T-cell (primary cell): Measurements from ENCODE around the gene CEACAM20. TPM values are rescaled to one million over a fixed set of nuclear protein-coding genes. Genes with fewer than 3 reads are reported as not detected.
"Not testable (repeated sequence)": the region's sequence is repeated elsewhere in the genome, so short reads cannot be mapped to it uniquely, and the experiment has no call there.

Source experiments
- ATAC-seq, 4 experiments: fragments of 200-7000 bp in 3 of 4; fragments of 150-1000 bp in 1 of 4; cut with Tn5 transposase; replicated peaks in 1 of 4; 1 replicate in 3 of 4; 2 replicates in 1 of 4; pipeline ENCODE4 v1.10.0; 2021; ENCODE audit warnings: moderate library complexity in 3 of 4, mild to moderate bottlenecking in 2 of 4, moderate number of reproducible peaks in 1 of 4
- CTCF ChIA-PET, 2 donors: fragments of 300-600 bp; sonication (Branson Sonifier 250); formaldehyde crosslinking; loops; one replicate each; lab custom pipeline; 2022; ENCODE audit warnings: antibody characterized with exemption in 2 of 2; lab: Charles Lee
- POLR2A ChIA-PET, 2 donors: fragments of 300-600 bp; sonication (Branson Sonifier 250); formaldehyde crosslinking; loops; one replicate each; lab custom pipeline; 2022; ENCODE audit warnings: antibody characterized with exemption in 2 of 2; lab: Charles Lee
- DNase-seq, 35 experiments: peaks; one replicate each; pipeline versions ENCODE4 v3.0.0 to v3.0.0-alpha.2; 2013 to 2023
- H3K27ac ChIP-seq: one replicate; pipeline ENCODE4 v1.5.1; 2013; ENCODE audit warnings: low read length
- H3K27me3 ChIP-seq, 2 experiments: replicated peaks in 1 of 2; 1 replicate in 1 of 2; 2 replicates in 1 of 2; pipeline versions ENCODE4 v1.6.1 to v1.7.0; 2013; ENCODE audit warnings: low read length in 1 of 2, mixed read lengths in 1 of 2; ENCODE audit not compliant: control insufficient read depth in 2 of 2, insufficient read depth in 2 of 2; ENCODE audit errors: extremely low read depth in 1 of 2
- H3K36me3 ChIP-seq, 2 donors: 1 replicate in 1 of 2; 2 replicates in 1 of 2; pipeline versions ENCODE4 v1.6.1 to v1.7.0; 2013; ENCODE audit warnings: low read length in 1 of 2; ENCODE audit not compliant: control insufficient read depth in 2 of 2, insufficient read depth in 1 of 2; ENCODE audit errors: extremely low read depth in 1 of 2
- H3K4me1 ChIP-seq, 2 experiments: 1 replicate in 1 of 2; 2 replicates in 1 of 2; pipeline versions ENCODE4 v1.6.1 to v1.7.0; 2013; ENCODE audit warnings: low read length in 2 of 2, mixed read lengths in 1 of 2; ENCODE audit not compliant: insufficient read depth in 2 of 2, control insufficient read depth in 1 of 2; ENCODE audit errors: extremely low read depth in 1 of 2
- H3K4me3 ChIP-seq, 2 donors: 1 replicate in 1 of 2; 2 replicates in 1 of 2; pipeline versions ENCODE4 v1.5.1 to v1.7.0; 2013; ENCODE audit warnings: mild to moderate bottlenecking in 2 of 2, low read length in 1 of 2, moderate library complexity in 1 of 2; ENCODE audit not compliant: control insufficient read depth in 1 of 2; ENCODE audit errors: extremely low read depth in 1 of 2
- H3K9me3 ChIP-seq: 2 replicates; pipeline ENCODE4 v1.7.0; 2013
- H3K27ac Mint-ChIP-seq, 2 donors: one replicate each; pipeline ENCODE4 v1.8.0; 2020 to 2021; ENCODE audit warnings: mild to moderate bottlenecking in 2 of 2, mixed read lengths in 2 of 2
- H3K27me3 Mint-ChIP-seq, 2 donors: one replicate each; pipeline ENCODE4 v1.8.0; 2021 to 2022; ENCODE audit warnings: mixed read lengths in 2 of 2
- H3K36me3 Mint-ChIP-seq: one replicate; pipeline ENCODE4 v1.8.0; 2021; ENCODE audit warnings: mixed read lengths
- H3K4me1 Mint-ChIP-seq, 3 donors: one replicate each; pipeline ENCODE4 v1.8.0; 2020 to 2022; ENCODE audit warnings: mixed read lengths in 3 of 3, mild to moderate bottlenecking in 1 of 3
- H3K4me3 Mint-ChIP-seq, 3 donors: one replicate each; pipeline ENCODE4 v1.8.0; 2020 to 2022; ENCODE audit warnings: mild to moderate bottlenecking in 3 of 3, mixed read lengths in 3 of 3, moderate library complexity in 3 of 3
- H3K9me3 Mint-ChIP-seq, 3 donors: one replicate each; pipeline ENCODE4 v1.8.0; 2020 to 2022; ENCODE audit warnings: mixed read lengths in 3 of 3
- WGBS: methylation state at CpG from one replicate; pipeline ENCODE4 v1.1.5; 2013; ENCODE audit warnings: missing lambda C conversion rate; ENCODE audit not compliant: insufficient coverage; 5-methylcytosine and 5-hydroxymethylcytosine counted together
- total RNA-seq, 35 experiments: library from RNA in 6 of 35; stranded (reverse) in 6 of 35; fragments of 120-200 nt in 1 of 35; gene quantifications; one replicate each; pipeline versions ENCODE4 v1.2.1 to v1.2.4 and lab custom pipeline; 2013 to 2026

The CEACAM20 gene
- total RNA-seq, 5 donors from 2014 or later (not counting 1 experiment from before 2014, with no cell fraction given), result not detected

- ChIA-PET POLR2A (interaction anchor here in 1 of 2 donors (0.5 kb wide), 1 partner anchor 23 kb away, joined by 3 read pairs; the partner anchor contains the start of gene ZNF180), CTCF (no interaction called here)
- peak in 2 of 35 experiments; percentile 6 to 13 for DNase-seq
- no peaks in the 10 kb centered on the region for H3K27me3 Mint-ChIP-seq
- Histone ChIP-seq H3K4me1 (no peaks in the 10 kb centered on the region), H3K9me3 (peaks cover 67% of the 10 kb centered on the region), H3K27ac (no peak overlapping the region), H3K27me3 (no peaks in the 10 kb centered on the region), H3K36me3 (peaks cover 13 to 49% of the 10 kb centered on the region in 2 donors), H3K4me3 (peak overlapping the region in 1 of 2 donors; percentile 15)
- peak overlapping the region in 2 of 3 donors; percentile 21 to 37 for H3K4me3 Mint-ChIP-seq
- H3K36me3 Mint-ChIP-seq, result peaks cover 88% of the 10 kb centered on the region
- no peak for ATAC-seq
- peak overlapping the region in 1 of 2 donors; percentile 69 for H3K27ac Mint-ChIP-seq
- WGBS, result 92% methylated on average over 2 of the region's 7 CpGs
- peaks cover 16 to 79% (median 69%) of the 10 kb centered on the region in 3 donors for H3K9me3 Mint-ChIP-seq
- H3K4me1 Mint-ChIP-seq, result no peaks in the 10 kb centered on the region
Measured at GRCh38 chr19:44476559-44477408, 52.7 kb downstream of the CEACAM20 start.

- H3K27me3 ChIP-seq, POLR2A ChIA-PET, H3K36me3 ChIP-seq, H3K27ac ChIP-seq, H3K9me3 ChIP-seq, H3K27me3 Mint-ChIP-seq, H3K4me3 ChIP-seq, H3K4me1 Mint-ChIP-seq, H3K27ac Mint-ChIP-seq, DNase-seq, CTCF ChIA-PET, ATAC-seq, H3K4me1 ChIP-seq: not testable (repeated sequence)
- Mint-ChIP-seq H3K4me3 (peak overlapping the region in 1 of 3 donors; percentile 25), H3K36me3 (peaks cover 49% of the 10 kb centered on the region), H3K9me3 (peaks cover 36 to 84% (median 80%) of the 10 kb centered on the region in 3 donors)
- WGBS, result no CpG with 5 or more reads among the region's 5 CpGs
Measured at GRCh38 chr19:44468730-44469129, 60.7 kb downstream of the CEACAM20 start.

DNA sequence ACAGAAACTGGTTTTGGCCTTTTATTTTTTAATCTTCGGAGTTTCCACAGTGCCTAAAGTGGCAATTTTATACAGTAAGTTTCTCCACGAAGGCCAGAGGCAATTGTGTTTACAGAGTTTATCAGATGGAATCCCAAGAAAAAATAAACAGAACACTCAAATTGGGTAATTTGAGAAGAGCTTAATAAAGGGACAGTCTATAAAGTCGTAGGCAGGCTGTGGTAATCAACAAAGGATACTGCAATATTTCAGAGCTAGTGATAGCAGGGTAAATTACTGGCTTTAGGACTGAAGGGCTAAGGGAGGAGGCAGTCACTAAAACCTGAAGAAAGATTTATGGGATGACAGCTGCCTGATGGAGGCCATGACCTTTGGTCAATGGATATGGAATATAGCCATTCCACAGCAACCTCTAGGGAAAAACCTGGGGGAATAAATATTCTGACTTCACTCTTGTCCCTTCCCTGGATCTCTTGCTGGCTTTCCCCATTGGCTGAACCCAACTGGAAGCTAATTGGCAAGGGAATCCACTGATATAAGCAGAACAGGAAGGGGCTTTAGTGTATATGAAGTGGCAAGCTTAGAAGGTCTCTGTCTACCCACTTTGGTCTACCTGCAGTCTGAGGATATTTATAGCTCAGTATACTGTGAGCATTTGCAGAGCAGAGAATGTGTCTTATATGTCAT, 66.7 kb downstream of the CEACAM20 start:
- DNase-seq, CTCF ChIA-PET, H3K9me3 ChIP-seq, H3K27ac Mint-ChIP-seq, H3K4me1 Mint-ChIP-seq, H3K27me3 ChIP-seq, ATAC-seq, POLR2A ChIA-PET, H3K27ac ChIP-seq, H3K4me3 Mint-ChIP-seq, H3K36me3 ChIP-seq, H3K27me3 Mint-ChIP-seq, H3K4me1 ChIP-seq, H3K4me3 ChIP-seq: not testable (repeated sequence)
- no CpG with 5 or more reads among the region's 3 CpGs for WGBS
- Mint-ChIP-seq H3K36me3 (peaks cover 17% of the 10 kb centered on the region), H3K9me3 (peaks cover 27 to 67% (median 60%) of the 10 kb centered on the region in 3 donors)

Other genes starting within 250 kb of the CEACAM20 start
- gene ZNF235, start 224.7 kb downstream of the CEACAM20 start, total RNA-seq, result 10 to 100 TPM in 3 of 5 donors, 1 to 10 TPM in 2; 5.9 to 14.2 (median 11.4) TPM
- gene ZNF112, start 173.0 kb downstream of the CEACAM20 start, total RNA-seq, result under 1 TPM in 3 of 5 donors, not detected in 2; 0.12 to 0.51 (median 0.33) TPM
- gene ZNF285, start 128.1 kb downstream of the CEACAM20 start, total RNA-seq, result 1 to 10 TPM; 1.1 to 3.5 (median 1.7) TPM
- 1 to 10 TPM in 4 of 5 donors, under 1 TPM in 1; 0.54 to 2.5 (median 1.7) TPM for gene ZNF229, start 81.2 kb downstream of the CEACAM20 start, total RNA-seq
- 10 to 100 TPM in 3 of 5 donors, 1 to 10 TPM in 2; 7.0 to 20.1 (median 17.8) TPM for gene ZNF180, start 29.2 kb downstream of the CEACAM20 start, total RNA-seq
- not detected for gene IGSF23, start 83.9 kb upstream of the CEACAM20 start, total RNA-seq
- gene PVR, start 114.2 kb upstream of the CEACAM20 start, total RNA-seq, result 1 to 10 TPM; 1.2 to 3.4 (median 2.8) TPM
- gene CEACAM19, start 141.8 kb upstream of the CEACAM20 start, total RNA-seq, result 1 to 10 TPM in 3 of 5 donors, under 1 TPM in 2; 0.57 to 2.7 (median 1.0) TPM
- not detected for gene CEACAM16, start 169.5 kb upstream of the CEACAM20 start, total RNA-seq
- gene BCL3, start 219.0 kb upstream of the CEACAM20 start, total RNA-seq, result 100 to 1,000 TPM in 1 of 5 donors, 10 to 100 TPM in 4; 18.7 to 103 (median 19.4) TPM
- gene CBLC, start 248.2 kb upstream of the CEACAM20 start, total RNA-seq, result under 1 TPM in 2 of 5 donors, not detected in 3; 0.25 to 0.30 TPM